Endothelial cell (in vitro differentiated cells): ENCODE results near the gene KCNH2. TPM values are rescaled to one million over a fixed set of nuclear protein-coding genes. Genes with fewer than 3 reads are reported as not detected.

Experiments used
- DNase-seq: peaks from one replicate; pipeline ENCODE4 v3.0.0; 2021; ENCODE audit warnings: low spot score
- H3K27ac Mint-ChIP-seq: one replicate; pipeline ENCODE4 v1.8.0; 2021; ENCODE audit warnings: mixed read lengths, inconsistent platforms; ENCODE audit not compliant: unreplicated experiment
- H3K27me3 Mint-ChIP-seq: one replicate; pipeline ENCODE4 v1.8.0; 2021; ENCODE audit warnings: mild to moderate bottlenecking, moderate library complexity, mixed read lengths, inconsistent platforms; ENCODE audit not compliant: unreplicated experiment
- H3K36me3 Mint-ChIP-seq: one replicate; pipeline ENCODE4 v1.8.0; 2021; ENCODE audit warnings: mild to moderate bottlenecking, low read depth, mixed read lengths, inconsistent platforms; ENCODE audit not compliant: unreplicated experiment
- H3K4me1 Mint-ChIP-seq: one replicate; pipeline ENCODE4 v1.8.0; 2021; ENCODE audit warnings: mild to moderate bottlenecking, mixed read lengths, inconsistent platforms; ENCODE audit not compliant: unreplicated experiment
- H3K4me3 Mint-ChIP-seq: one replicate; pipeline ENCODE4 v1.8.0; 2021; ENCODE audit warnings: mild to moderate bottlenecking, mixed read lengths, inconsistent platforms; ENCODE audit not compliant: unreplicated experiment
- H3K9me3 Mint-ChIP-seq: one replicate; pipeline ENCODE4 v1.8.0; 2021; ENCODE audit warnings: mixed read lengths, inconsistent platforms; ENCODE audit not compliant: unreplicated experiment
- total RNA-seq: library from RNA; stranded (reverse); fragmentation: NEBNext Ultra II Directional; extraction: Animal tissue kit (Norgen Biotek cat#: 25700); gene quantifications from one replicate; pipeline ENCODE4 v1.2.1, GENCODE V29; 2021; ENCODE audit not compliant: unreplicated experiment
- TF ChIP-seq, protein P1 (sequence below): fragments of 200-600 bp; sonication (generic); IDR thresholded peaks from one replicate; pipeline ENCODE4 v1.5.0; 2021; ENCODE audit warnings: antibody characterized with exemption; ENCODE audit not compliant: unreplicated experiment

Gene KCNH2
- total RNA-seq, 1 donor from 2014 or later = 3.4 TPM

DNA sequence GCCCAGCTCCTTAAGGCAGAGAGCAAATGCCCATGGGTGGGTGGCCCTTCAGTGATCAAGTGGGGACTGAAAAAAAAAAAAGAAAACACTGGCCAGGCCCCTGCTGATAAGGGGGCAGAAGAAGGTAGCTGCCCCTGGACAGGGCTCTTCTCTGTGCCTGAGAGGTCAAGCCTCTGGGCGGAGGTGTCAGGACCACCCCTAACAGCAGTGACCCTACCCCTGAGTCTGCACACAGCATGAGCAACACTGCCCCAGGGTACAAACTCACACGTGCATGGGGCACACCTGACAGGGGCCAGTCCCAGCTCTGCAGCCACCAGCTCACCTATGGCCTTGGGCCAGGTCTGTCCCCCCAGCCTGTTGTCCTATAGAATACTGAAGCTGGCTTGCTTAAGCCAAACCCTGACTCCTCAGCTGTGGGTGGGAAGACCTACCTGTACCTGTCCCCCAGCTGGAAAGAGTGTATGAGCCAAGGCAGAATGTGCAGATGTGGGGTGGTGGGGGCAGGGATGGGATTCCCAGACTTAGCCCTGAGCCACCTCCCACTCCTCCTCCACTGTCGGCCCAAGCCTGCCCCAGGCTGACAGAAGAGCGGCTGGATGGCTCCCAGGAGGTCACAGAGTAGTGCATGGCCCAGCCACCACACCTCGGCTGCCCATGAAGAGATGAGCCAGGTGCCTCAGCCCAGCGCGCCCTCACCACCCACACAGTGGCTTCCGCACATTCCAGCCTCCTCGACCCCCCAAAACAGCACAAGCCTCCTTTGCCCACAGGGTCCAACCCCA lies 23.7 kb downstream of the KCNH2 start:
- TF ChIP-seq, protein P1, sequence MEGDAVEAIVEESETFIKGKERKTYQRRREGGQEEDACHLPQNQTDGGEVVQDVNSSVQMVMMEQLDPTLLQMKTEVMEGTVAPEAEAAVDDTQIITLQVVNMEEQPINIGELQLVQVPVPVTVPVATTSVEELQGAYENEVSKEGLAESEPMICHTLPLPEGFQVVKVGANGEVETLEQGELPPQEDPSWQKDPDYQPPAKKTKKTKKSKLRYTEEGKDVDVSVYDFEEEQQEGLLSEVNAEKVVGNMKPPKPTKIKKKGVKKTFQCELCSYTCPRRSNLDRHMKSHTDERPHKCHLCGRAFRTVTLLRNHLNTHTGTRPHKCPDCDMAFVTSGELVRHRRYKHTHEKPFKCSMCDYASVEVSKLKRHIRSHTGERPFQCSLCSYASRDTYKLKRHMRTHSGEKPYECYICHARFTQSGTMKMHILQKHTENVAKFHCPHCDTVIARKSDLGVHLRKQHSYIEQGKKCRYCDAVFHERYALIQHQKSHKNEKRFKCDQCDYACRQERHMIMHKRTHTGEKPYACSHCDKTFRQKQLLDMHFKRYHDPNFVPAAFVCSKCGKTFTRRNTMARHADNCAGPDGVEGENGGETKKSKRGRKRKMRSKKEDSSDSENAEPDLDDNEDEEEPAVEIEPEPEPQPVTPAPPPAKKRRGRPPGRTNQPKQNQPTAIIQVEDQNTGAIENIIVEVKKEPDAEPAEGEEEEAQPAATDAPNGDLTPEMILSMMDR = no peak
- no peaks in the 10 kb centered on the region for H3K36me3 Mint-ChIP-seq

GRCh38 chr7:150953061-150953997 lies 24.8 kb downstream of the KCNH2 start:
- Mint-ChIP-seq H3K4me3 (no peak overlapping the region), H3K36me3 (no peaks in the 10 kb centered on the region), H3K4me1 (peaks cover 21% of the 10 kb centered on the region), H3K27me3 (peaks cover 15% of the 10 kb centered on the region), H3K27ac (no peak overlapping the region), H3K9me3 (no peaks in the 10 kb centered on the region)
- DNase-seq = no peak
- TF ChIP-seq, protein P1 = no peak

More for the DNA sequence above, 23.7 kb downstream of the KCNH2 start:
- no peak for DNase-seq
- peaks cover 21% of the 10 kb centered on the region for H3K4me1 Mint-ChIP-seq
- H3K4me3 Mint-ChIP-seq = no peak overlapping the region
- H3K9me3 Mint-ChIP-seq = no peaks in the 10 kb centered on the region
- H3K27me3 Mint-ChIP-seq = peaks cover 11% of the 10 kb centered on the region
- H3K27ac Mint-ChIP-seq = no peak overlapping the region

- peaks cover 15% of the 10 kb centered on the region for H3K27me3 Mint-ChIP-seq
- no peaks in the 10 kb centered on the region for H3K9me3 Mint-ChIP-seq
- TF ChIP-seq, protein P1 = no peak
- no peaks in the 10 kb centered on the region for H3K36me3 Mint-ChIP-seq
- DNase-seq = no peak
- H3K4me3 Mint-ChIP-seq = no peak overlapping the region
- no peak overlapping the region for H3K27ac Mint-ChIP-seq
- peaks cover 20% of the 10 kb centered on the region for H3K4me1 Mint-ChIP-seq
Observed at GRCh38 chr7:150952331-150953050, 25.6 kb downstream of the KCNH2 start.

GRCh38 chr7:150951521-150951920 lies 26.6 kb downstream of the KCNH2 start:
- Mint-ChIP-seq H3K4me1 (peaks cover 12% of the 10 kb centered on the region), H3K36me3 (no peaks in the 10 kb centered on the region), H3K9me3 (no peaks in the 10 kb centered on the region), H3K4me3 (no peak overlapping the region), H3K27me3 (peaks cover 10% of the 10 kb centered on the region), H3K27ac (no peak overlapping the region)
- TF ChIP-seq, protein P1 = no peak
- no peak for DNase-seq
